ENCODE results near the gene ZNF580.

The ZNF580 gene

GRCh38 chr19:55606471-55606787 is 34.4 kb upstream of the ZNF580 start (continued):
- TF ChIP-seq ZNF704 (tag by site-specific recombination; IDR thresholded peaks at IDR 0.05) = no peak
- TF ChIP-seq ZNF394 (tag by site-specific recombination; IDR thresholded peaks at IDR 0.05; ENCODE audit: borderline replicate concordance) = 0 out of 2 replicates have a peak, but pooled peaks have one; percentile 1
- TF ChIP-seq WT1 (tag by site-specific recombination; IDR thresholded peaks at IDR 0.05) = no peak; the same call in 1 of the 2 replicates
- TF ChIP-seq ZFP69B (tag by site-specific recombination; IDR thresholded peaks at IDR 0.05) = no peak
- TF ChIP-seq SCRT1 (tag by site-specific recombination; IDR thresholded peaks at IDR 0.05; ENCODE audit: borderline replicate concordance) = peak; percentile 79
- 0 out of 2 replicates have a peak, but pooled peaks have one; percentile 5 for TF ChIP-seq ZBTB20 (tag by site-specific recombination; IDR thresholded peaks at IDR 0.05)
- no peak for TF ChIP-seq ZNF518A (tag by site-specific recombination; conservative IDR thresholded peaks at IDR 0.05; ENCODE audit: low read depth)
- TF ChIP-seq ZNF114 (tag by site-specific recombination; IDR thresholded peaks at IDR 0.05) = no peak
- TF ChIP-seq ZNF639 (tag by site-specific recombination; IDR thresholded peaks at IDR 0.05) = no peak
- TF ChIP-seq ZSCAN5A (tag by site-specific recombination; IDR thresholded peaks at IDR 0.05) = no peak
- TF ChIP-seq ZNF433 (tag by site-specific recombination; IDR thresholded peaks at IDR 0.05; ENCODE audit: low read depth) = no peak
- TF ChIP-seq ZNF548 (tag by site-specific recombination; IDR thresholded peaks at IDR 0.05) = no peak
- no peak for TF ChIP-seq ZNF37A (tag by site-specific recombination; IDR thresholded peaks at IDR 0.05)
- no peak for TF ChIP-seq ZNF16 (tag by site-specific recombination; IDR thresholded peaks at IDR 0.05; ENCODE audit: low read depth)
- no peak for TF ChIP-seq ZNF843 (tag by site-specific recombination; IDR thresholded peaks at IDR 0.05)
- TF ChIP-seq ZSCAN4 (tag by site-specific recombination; IDR thresholded peaks at IDR 0.05) = no peak
- TF ChIP-seq ZNF560 (tag by site-specific recombination; IDR thresholded peaks at IDR 0.05; ENCODE audit: borderline replicate concordance) = no peak
- TF ChIP-seq ZNF426 (tag by site-specific recombination; IDR thresholded peaks at IDR 0.05) = no peak
- no peak for TF ChIP-seq ZBTB8A (tag by site-specific recombination; IDR thresholded peaks at IDR 0.05)
- 0 out of 2 replicates have a peak, but pooled peaks have one; percentile 11 for TF ChIP-seq ZNF692 (tag by site-specific recombination; IDR thresholded peaks at IDR 0.05)
- TF ChIP-seq INSM2 (tag by site-specific recombination; IDR thresholded peaks at IDR 0.05) = no peak
- no peak for TF ChIP-seq ZNF26 (tag by site-specific recombination; IDR thresholded peaks at IDR 0.05)

Data from HEK293 (cell line).